Left ventricle myocardium inferior (tissue), 1 donor: ENCODE results near the gene PTGR3. TPM values are rescaled to one million over a fixed set of nuclear protein-coding genes. Genes with fewer than 3 reads are reported as not detected.

Experiments
- DNase-seq: peaks from one replicate; pipeline ENCODE4 v3.0.0-alpha.2; 2020
- H3K27ac ChIP-seq: fragments of 200-600 bp; replicated peaks from 2 replicates; pipeline ENCODE4 v1.8.0; 2021
- H3K27me3 ChIP-seq: fragments of 200-600 bp; 2 replicates; pipeline ENCODE4 v1.8.0; 2021; ENCODE audit warnings: low read depth
- H3K36me3 ChIP-seq: fragments of 200-600 bp; 2 replicates; pipeline ENCODE4 v1.8.0; 2021
- H3K4me1 ChIP-seq: fragments of 200-600 bp; 2 replicates; pipeline ENCODE4 v1.8.0; 2021
- H3K4me3 ChIP-seq: fragments of 200-600 bp; 2 replicates; pipeline ENCODE4 v1.8.0; 2021; ENCODE audit warnings: mild to moderate bottlenecking, moderate library complexity
- H3K9me3 ChIP-seq: fragments of 200-600 bp; replicated peaks from 2 replicates; pipeline ENCODE4 v1.8.0; 2021
- intact Hi-C: fragments of 100-400 bp; cut with micrococcal nuclease; formaldehyde crosslinking; loops from one replicate; pipeline ENCODE4 v1.11.0; 2022
- total RNA-seq: library from RNA; stranded (reverse); fragmentation: NEBNext Ultra II Directional; extraction: Animal tissue kit (Norgen Biotek cat#: 25700); gene quantifications from one replicate; pipeline ENCODE4 v1.2.1, GENCODE V29; 2021
- TF ChIP-seq, protein P1 (sequence below): fragments of 200-600 bp; IDR thresholded peaks from 2 replicates; pipeline ENCODE4 v1.8.0; 2021; ENCODE audit warnings: antibody characterized with exemption, mild to moderate bottlenecking, borderline replicate concordance
- donor health status: DM: no; HTN: yes; CAD: no; lungs with severe emphysema.

PTGR3 gene
- total RNA-seq, 1 donor from 2014 or later = 77.3 TPM

DNA sequence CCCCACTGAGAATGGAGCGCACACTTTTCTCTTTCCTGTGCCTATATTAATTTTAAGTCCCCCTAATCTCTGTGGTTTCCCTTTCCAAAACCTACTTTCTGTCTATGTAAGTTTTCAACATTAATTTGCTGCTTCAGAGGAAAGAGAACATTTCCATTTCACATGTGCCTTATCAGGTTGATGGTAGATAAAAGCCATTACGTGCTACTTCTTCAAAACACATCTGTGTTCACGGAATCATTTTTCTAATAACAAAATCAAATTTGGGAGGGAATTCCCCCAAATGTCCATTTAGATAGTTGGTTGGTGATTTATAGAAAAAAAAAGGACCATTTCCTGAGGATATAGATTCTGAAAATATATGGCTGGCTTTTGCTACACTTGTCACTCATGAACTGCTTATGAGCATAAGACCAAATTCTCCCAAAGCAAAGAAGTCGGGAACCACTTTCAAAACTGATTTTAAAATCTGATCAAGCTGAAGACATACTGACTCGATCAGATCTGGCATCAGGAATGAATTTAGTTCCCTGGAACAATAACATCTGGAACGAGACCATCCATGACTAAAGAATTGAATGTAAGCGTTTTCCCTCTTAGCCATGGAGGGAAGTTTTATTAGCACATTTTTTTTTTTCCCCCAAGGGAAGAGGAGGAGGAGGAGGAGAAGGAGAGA, 8.2 kb downstream of the PTGR3 start:
- H3K27ac ChIP-seq = no peak overlapping the region
- H3K4me3 ChIP-seq = no peak overlapping the region
- no peaks in the 10 kb centered on the region for H3K9me3 ChIP-seq
- intact Hi-C loops = no loop called here
- H3K27me3 ChIP-seq = no peaks in the 10 kb centered on the region
- TF ChIP-seq, protein P1, sequence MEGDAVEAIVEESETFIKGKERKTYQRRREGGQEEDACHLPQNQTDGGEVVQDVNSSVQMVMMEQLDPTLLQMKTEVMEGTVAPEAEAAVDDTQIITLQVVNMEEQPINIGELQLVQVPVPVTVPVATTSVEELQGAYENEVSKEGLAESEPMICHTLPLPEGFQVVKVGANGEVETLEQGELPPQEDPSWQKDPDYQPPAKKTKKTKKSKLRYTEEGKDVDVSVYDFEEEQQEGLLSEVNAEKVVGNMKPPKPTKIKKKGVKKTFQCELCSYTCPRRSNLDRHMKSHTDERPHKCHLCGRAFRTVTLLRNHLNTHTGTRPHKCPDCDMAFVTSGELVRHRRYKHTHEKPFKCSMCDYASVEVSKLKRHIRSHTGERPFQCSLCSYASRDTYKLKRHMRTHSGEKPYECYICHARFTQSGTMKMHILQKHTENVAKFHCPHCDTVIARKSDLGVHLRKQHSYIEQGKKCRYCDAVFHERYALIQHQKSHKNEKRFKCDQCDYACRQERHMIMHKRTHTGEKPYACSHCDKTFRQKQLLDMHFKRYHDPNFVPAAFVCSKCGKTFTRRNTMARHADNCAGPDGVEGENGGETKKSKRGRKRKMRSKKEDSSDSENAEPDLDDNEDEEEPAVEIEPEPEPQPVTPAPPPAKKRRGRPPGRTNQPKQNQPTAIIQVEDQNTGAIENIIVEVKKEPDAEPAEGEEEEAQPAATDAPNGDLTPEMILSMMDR = no peak
- DNase-seq = no peak
- H3K4me1 ChIP-seq = peaks cover 70% of the 10 kb centered on the region
- peaks cover 19% of the 10 kb centered on the region for H3K36me3 ChIP-seq

GRCh38 chr18:75200071-75200470, 8.9 kb downstream of the PTGR3 start:
- Histone ChIP-seq H3K36me3 (peaks cover 19% of the 10 kb centered on the region), H3K27ac (no peak overlapping the region), H3K9me3 (no peaks in the 10 kb centered on the region), H3K4me3 (no peak overlapping the region), H3K27me3 (no peaks in the 10 kb centered on the region), H3K4me1 (peaks cover 64% of the 10 kb centered on the region)
- TF ChIP-seq, protein P1 = no peak
- intact Hi-C loops = no loop called here
- DNase-seq = no peak

- H3K9me3 ChIP-seq = no peaks in the 10 kb centered on the region
- no peak for DNase-seq
- H3K27ac ChIP-seq = no peak overlapping the region
- TF ChIP-seq, protein P1 = no peak
- no peaks in the 10 kb centered on the region for H3K27me3 ChIP-seq
- H3K36me3 ChIP-seq = peaks cover 19% of the 10 kb centered on the region
- peaks cover 56% of the 10 kb centered on the region for H3K4me1 ChIP-seq
- no peak overlapping the region for H3K4me3 ChIP-seq
- intact Hi-C loops = no loop called here
Measured at GRCh38 chr18:75199327-75199726, 9.6 kb downstream of the PTGR3 start.

DNA sequence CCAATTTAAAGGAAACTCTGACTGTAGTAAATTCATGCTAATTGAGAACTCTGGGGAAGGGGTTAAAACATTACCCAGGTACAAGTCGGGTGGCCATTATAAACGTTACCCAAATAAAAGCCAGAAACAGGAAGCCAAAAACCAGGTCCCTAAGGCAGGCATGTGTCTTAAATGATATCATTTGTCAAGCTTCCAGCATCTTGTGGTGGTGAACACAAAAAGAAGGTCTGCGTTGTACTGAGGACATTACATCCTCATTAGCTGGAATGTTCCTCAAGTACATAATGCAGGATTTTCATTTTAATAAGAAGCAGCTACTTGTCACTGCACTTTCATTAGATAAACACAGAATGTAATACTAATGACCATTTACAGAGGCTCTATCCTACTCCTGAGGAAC, 10.9 kb downstream of the PTGR3 start:
- Histone ChIP-seq H3K27me3 (no peaks in the 10 kb centered on the region), H3K4me3 (no peak overlapping the region), H3K27ac (no peak overlapping the region), H3K9me3 (no peaks in the 10 kb centered on the region), H3K4me1 (peaks cover 43% of the 10 kb centered on the region), H3K36me3 (peaks cover 19% of the 10 kb centered on the region)
- TF ChIP-seq, protein P1 = no peak
- intact Hi-C loops = no loop called here
- no peak for DNase-seq

DNA sequence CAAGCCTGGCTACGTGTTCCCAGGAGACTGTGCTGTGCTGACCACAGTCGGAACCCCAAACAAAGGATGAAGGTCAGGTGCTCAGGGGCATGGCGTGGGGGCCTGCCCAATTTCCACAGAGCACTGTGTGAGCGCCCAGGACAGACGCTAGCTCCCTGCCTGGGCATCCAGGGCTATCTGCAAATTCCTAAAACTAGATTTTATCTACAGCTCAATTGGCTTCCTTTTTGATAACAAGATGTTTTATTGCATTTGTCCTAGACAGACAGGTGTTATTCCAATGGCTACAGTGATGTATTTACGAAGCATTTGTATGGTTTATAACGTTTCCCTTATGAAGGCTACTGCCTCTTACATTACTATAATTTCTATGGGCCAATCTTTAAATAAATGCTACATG, 16.0 kb downstream of the PTGR3 start:
- no peak overlapping the region for H3K27ac ChIP-seq
- H3K4me1 ChIP-seq = peaks cover 6% of the 10 kb centered on the region
- intact Hi-C loops = no loop called here
- no peaks in the 10 kb centered on the region for H3K9me3 ChIP-seq
- no peak overlapping the region for H3K4me3 ChIP-seq
- no peaks in the 10 kb centered on the region for H3K36me3 ChIP-seq
- no peaks in the 10 kb centered on the region for H3K27me3 ChIP-seq
- DNase-seq = no peak
- TF ChIP-seq, protein P1 = no peak
